CD14-positive monocyte (primary cell): ENCODE data around the gene PCDHGA12. TPM values are rescaled to one million over a fixed set of nuclear protein-coding genes. Genes with fewer than 3 reads are reported as not detected.

ENCODE experiments used
- DNase-seq, 3 donors: peaks; one replicate each; pipeline ENCODE4 v3.0.0-alpha.2; 2011 to 2022
- H2AFZ ChIP-seq: 2 replicates; pipeline ENCODE4 v1.6.0; 2012; ENCODE audit warnings: mild to moderate bottlenecking, low read depth, low read length, inconsistent platforms; ENCODE audit not compliant: insufficient read depth, poor library complexity, severe bottlenecking
- H3K27ac ChIP-seq, 2 donors: 1 replicate in 1 of 2; 2 replicates in 1 of 2; pipeline ENCODE4 v1.5.1; 2012 to 2013; ENCODE audit warnings: low read length in 2 of 2, control low read depth in 1 of 2, inconsistent platforms in 1 of 2, low read depth in 1 of 2, mild to moderate bottlenecking in 1 of 2
- H3K27me3 ChIP-seq, 2 donors: one replicate each; pipeline versions ENCODE4 v1.6.0 to v1.6.1; 2011 to 2013; ENCODE audit warnings: low read length in 2 of 2; ENCODE audit not compliant: control insufficient read depth in 2 of 2, insufficient read depth in 2 of 2
- H3K36me3 ChIP-seq, 2 donors: replicated peaks in 1 of 2; 1 replicate in 1 of 2; 2 replicates in 1 of 2; pipeline versions ENCODE4 v1.5.1 to v1.6.1; 2012 to 2013; ENCODE audit warnings: low read length in 2 of 2, control low read depth in 1 of 2, inconsistent platforms in 1 of 2, mild to moderate bottlenecking in 1 of 2; ENCODE audit not compliant: insufficient read depth in 2 of 2, control insufficient read depth in 1 of 2
- H3K4me1 ChIP-seq, 2 donors: 1 replicate in 1 of 2; 2 replicates in 1 of 2; pipeline versions ENCODE4 v1.5.1 to v1.6.1; 2012 to 2013; ENCODE audit warnings: low read length in 2 of 2, control low read depth in 1 of 2, inconsistent platforms in 1 of 2, mild to moderate bottlenecking in 1 of 2, moderate library complexity in 1 of 2; ENCODE audit not compliant: insufficient read depth in 2 of 2, control insufficient read depth in 1 of 2
- H3K4me2 ChIP-seq: replicated peaks from 2 replicates; pipeline ENCODE3; 2012; ENCODE audit warnings: low read length, moderate library complexity, mild to moderate bottlenecking; ENCODE audit not compliant: poor library complexity, severe bottlenecking; ENCODE audit errors: extremely low read depth
- H3K4me3 ChIP-seq, 3 experiments: fragments of 200-600 bp in 1 of 3; sonication (generic) in 1 of 3; replicated peaks in 1 of 3; 1 replicate in 2 of 3; 2 replicates in 1 of 3; pipeline ENCODE4 v1.5.1; 2011 to 2013; ENCODE audit warnings: low read length in 3 of 3, mild to moderate bottlenecking in 3 of 3, control low read depth in 2 of 3, low read depth in 2 of 3, inconsistent platforms in 1 of 3, moderate library complexity in 1 of 3
- H3K79me2 ChIP-seq: 2 replicates; pipeline ENCODE4 v1.6.0; 2012; ENCODE audit warnings: mild to moderate bottlenecking, control low read depth, inconsistent platforms, low read length, moderate library complexity; ENCODE audit not compliant: insufficient read depth
- H3K9ac ChIP-seq: 2 replicates; pipeline ENCODE4 v1.6.0; 2017; ENCODE audit warnings: low read length, mild to moderate bottlenecking; ENCODE audit not compliant: insufficient read depth, poor library complexity, severe bottlenecking
- H3K9me3 ChIP-seq, 2 donors: replicated peaks in 1 of 2; 1 replicate in 1 of 2; 2 replicates in 1 of 2; pipeline versions ENCODE4 v1.5.1 to v1.6.1; 2012 to 2013; ENCODE audit warnings: low read length in 2 of 2, control low read depth in 1 of 2; ENCODE audit not compliant: control insufficient read depth in 1 of 2, insufficient read depth in 1 of 2
- H4K20me1 ChIP-seq: 2 replicates; pipeline ENCODE4 v1.6.0; 2012; ENCODE audit warnings: mild to moderate bottlenecking, low read length, control low read depth, moderate library complexity; ENCODE audit not compliant: insufficient read depth
- H3K27ac Mint-ChIP-seq, 7 donors: one replicate each; pipeline ENCODE4 v1.8.0; 2020; ENCODE audit warnings: mild to moderate bottlenecking in 7 of 7, mixed read lengths in 7 of 7, moderate library complexity in 6 of 7, inconsistent platforms in 2 of 7
- H3K27me3 Mint-ChIP-seq, 3 donors: one replicate each; pipeline ENCODE4 v1.8.0; 2021 to 2022; ENCODE audit warnings: low read depth in 3 of 3, mild to moderate bottlenecking in 3 of 3, mixed read lengths in 3 of 3, moderate library complexity in 3 of 3, inconsistent platforms in 1 of 3
- H3K36me3 Mint-ChIP-seq, 2 donors: one replicate each; pipeline ENCODE4 v1.8.0; 2020; ENCODE audit warnings: mixed read lengths in 2 of 2, inconsistent platforms in 1 of 2, mild to moderate bottlenecking in 1 of 2
- H3K4me1 Mint-ChIP-seq: one replicate; pipeline ENCODE4 v1.8.0; 2020; ENCODE audit warnings: mild to moderate bottlenecking, mixed read lengths
- H3K4me3 Mint-ChIP-seq, 2 donors: one replicate each; pipeline ENCODE4 v1.8.0; 2020; ENCODE audit warnings: mild to moderate bottlenecking in 2 of 2, mixed read lengths in 2 of 2, moderate library complexity in 1 of 2
- H3K9me3 Mint-ChIP-seq, 7 donors: one replicate each; pipeline ENCODE4 v1.8.0; 2020 to 2022; ENCODE audit warnings: mixed read lengths in 7 of 7, mild to moderate bottlenecking in 6 of 7, moderate library complexity in 6 of 7, inconsistent platforms in 2 of 7
- CTCF ChIP-seq: fragments of 200-600 bp; IDR thresholded peaks from one replicate; pipeline ENCODE4 v1.8.0; 2022; ENCODE audit warnings: antibody characterized with exemption, mild to moderate bottlenecking
- WGBS: methylation state at CpG from one replicate; pipeline ENCODE4 v1.1.5; 2013; ENCODE audit warnings: missing lambda C conversion rate; ENCODE audit not compliant: insufficient coverage; 5-methylcytosine and 5-hydroxymethylcytosine counted together
- intact Hi-C, 2 donors: fragments of 100-400 bp; cut with micrococcal nuclease; formaldehyde crosslinking; loops; one replicate each; pipeline versions ENCODE4 v1.15.0 to v1.15.1; 2023
- polyA plus RNA-seq, 3 donors: library from polyadenylated mRNA; depleted of rRNA in 1 of 3; unstranded in 2 of 3; stranded (reverse) in 1 of 3; fragments of 300-500 nt in 2 of 3; fragments of >200 nt in 1 of 3; fragmentation: Illumina TruSeq in 2 of 3; gene quantifications; 1 replicate in 2 of 3; 2 replicates in 1 of 3; pipeline ENCODE4 v1.2.3, GENCODE V29; 2012 to 2021

Gene PCDHGA12
- polyA plus RNA-seq, 3 donors, result 0.01 TPM; not detected in 2

- no peak for TF ChIP-seq CTCF
- H3K27me3 Mint-ChIP-seq, result peaks cover 76 to 95% (median 91%) of the 10 kb centered on the region in 3 donors
- H3K4me3 Mint-ChIP-seq, result peak overlapping the region in 1 of 2 donors; percentile 92
These were observed 20.6 kb upstream of the PCDHGA12 start for GRCh38 chr5:141409598-141410306.

GRCh38 chr5:141411575-141411974, 18.7 kb upstream of the PCDHGA12 start:
- H3K9me3 ChIP-seq, result peaks cover 32 to 60% of the 10 kb centered on the region in 2 donors
- Mint-ChIP-seq H3K4me1 (peaks cover 22% of the 10 kb centered on the region), H3K27ac (no peak overlapping the region), H3K27me3 (peaks cover 82 to 93% (median 87%) of the 10 kb centered on the region in 3 donors), H3K36me3 (peaks cover 18 to 21% of the 10 kb centered on the region in 2 donors), H3K4me3 (peak overlapping the region in 1 of 2 donors; percentile 35), H3K9me3 (peaks cover 21 to 64% (median 49%) of the 10 kb centered on the region in 7 donors)
- H3K4me3 ChIP-seq, result no peak overlapping the region
- intact Hi-C loops, result loop anchor here (5.0 kb wide), 2 partner anchors 111 to 151 kb away; no protein-coding TSS in a partner anchor
- WGBS, result 94% methylated on average over 2 of the region's 3 CpGs
- H3K27me3 ChIP-seq, result peaks cover 83 to 100% of the 10 kb centered on the region in 2 donors
- peaks cover 11 to 17% of the 10 kb centered on the region in 2 donors for H3K4me1 ChIP-seq
- no peaks in the 10 kb centered on the region for H3K36me3 ChIP-seq
- no peak overlapping the region for H2AFZ ChIP-seq
- no peak overlapping the region for H3K9ac ChIP-seq
- H3K27ac ChIP-seq, result no peak overlapping the region
- no peak overlapping the region for H3K4me2 ChIP-seq
- H4K20me1 ChIP-seq, result no peaks in the 10 kb centered on the region
- DNase-seq, result no peak
- H3K79me2 ChIP-seq, result no peaks in the 10 kb centered on the region
- TF ChIP-seq CTCF, result no peak

More at GRCh38 chr5:141409598-141410306, 20.6 kb upstream of the PCDHGA12 start:
- H3K4me3 ChIP-seq, result no peak overlapping the region
- peaks cover 15 to 16% of the 10 kb centered on the region in 2 donors for H3K36me3 Mint-ChIP-seq
- H3K4me1 Mint-ChIP-seq, result peaks cover 18% of the 10 kb centered on the region
- 30% methylated on average over 60 of the region's 64 CpGs for WGBS
- no peaks in the 10 kb centered on the region for H4K20me1 ChIP-seq
- H3K9me3 Mint-ChIP-seq, result peaks cover 21 to 68% (median 53%) of the 10 kb centered on the region in 7 donors
- peaks cover 77 to 98% of the 10 kb centered on the region in 2 donors for H3K27me3 ChIP-seq
- no peak overlapping the region for H3K4me2 ChIP-seq
- no peaks in the 10 kb centered on the region for H3K36me3 ChIP-seq
- intact Hi-C loops, result loop anchor here (5.0 kb wide), 2 partner anchors 113 to 153 kb away; no protein-coding TSS in a partner anchor
- H3K9me3 ChIP-seq, result peaks cover 32 to 56% of the 10 kb centered on the region in 2 donors
- no peak overlapping the region for H3K9ac ChIP-seq
- H3K79me2 ChIP-seq, result no peaks in the 10 kb centered on the region
- no peak overlapping the region for H3K27ac ChIP-seq
- H2AFZ ChIP-seq, result no peak overlapping the region
- DNase-seq, result no peak
- H3K27ac Mint-ChIP-seq, result no peak overlapping the region
- H3K4me1 ChIP-seq, result peaks cover 11 to 17% of the 10 kb centered on the region in 2 donors
